NOMO-1 treated with dmso at 0.1 percent for 144 hours (cell line): ENCODE results near the gene NTN1.

Source experiments
- DNase-seq: peaks from one replicate; lab custom pipeline; 2025; ENCODE audit not compliant: unreplicated experiment; lab: John Stamatoyannopoulos, UW

NTN1 gene

GRCh38 chr17:9266697-9267117 is 245.4 kb downstream of the NTN1 start:
- no peak for DNase-seq

- DNase-seq: no peak
Measured at GRCh38 chr17:9268546-9268945, 247.2 kb downstream of the NTN1 start.

- no peak for DNase-seq
Measured at GRCh38 chr17:9269350-9270035, 248.2 kb downstream of the NTN1 start.

GRCh38 chr17:9270921-9271320 is 249.6 kb downstream of the NTN1 start:
- no peak for DNase-seq

- no peak for DNase-seq
Measured at GRCh38 chr17:9271989-9272388, 250.7 kb downstream of the NTN1 start.

- DNase-seq: no peak
Measured at GRCh38 chr17:9272501-9273200, 251.3 kb downstream of the NTN1 start.

GRCh38 chr17:9273428-9274391 is 252.4 kb downstream of the NTN1 start:
- no peak for DNase-seq

- no peak for DNase-seq
Measured at GRCh38 chr17:9274973-9275372, 253.7 kb downstream of the NTN1 start.

GRCh38 chr17:9279893-9280292 is 258.6 kb downstream of the NTN1 start:
- no peak for DNase-seq

- no peak for DNase-seq
Measured at GRCh38 chr17:9283909-9284308, 262.6 kb downstream of the NTN1 start.

- no peak for DNase-seq
Measured at GRCh38 chr17:9284884-9285283, 263.6 kb downstream of the NTN1 start.

GRCh38 chr17:9285602-9286427 is 264.5 kb downstream of the NTN1 start:
- no peak for DNase-seq

- no peak for DNase-seq
Measured at GRCh38 chr17:9286434-9286833, 265.1 kb downstream of the NTN1 start.

- DNase-seq: no peak
Measured at GRCh38 chr17:9287306-9287705, 266.0 kb downstream of the NTN1 start.

- no peak for DNase-seq
Measured at GRCh38 chr17:9290226-9290613, 268.9 kb downstream of the NTN1 start.

GRCh38 chr17:9291912-9292560 is 270.7 kb downstream of the NTN1 start:
- DNase-seq: no peak

- DNase-seq: no peak
Measured at GRCh38 chr17:9292561-9292941, 271.2 kb downstream of the NTN1 start.
